PC-9 (cell line): ENCODE measurements around the gene CYP27B1. TPM values are rescaled to one million over a fixed set of nuclear protein-coding genes. Genes with fewer than 3 reads are reported as not detected.

Source experiments
- BruUV-seq: library from RNA; stranded (reverse); fragments of 400-500 nt; replicated peaks from 2 replicates; lab custom pipeline; 2021; lab: Mats Ljungman, UMichigan
- CTCF ChIA-PET: fragments of 300-600 bp; sonication (Branson Sonifier 250); formaldehyde crosslinking; loops from one replicate; lab custom pipeline; 2022; ENCODE audit warnings: antibody characterized with exemption; lab: Charles Lee
- POLR2A ChIA-PET: fragments of 300-600 bp; sonication (Branson Sonifier 250); formaldehyde crosslinking; loops from one replicate; lab custom pipeline; 2022; ENCODE audit warnings: antibody characterized with exemption; ENCODE audit not compliant: unreplicated experiment; lab: Charles Lee
- DNase-seq, 2 experiments: peaks; one replicate each; pipeline versions ENCODE4 v3.0.0 to v3.0.0-alpha.2; 2015 to 2022; ENCODE audit warnings: mixed read lengths in 1 of 2
- H2AFZ ChIP-seq: fragments of 200-600 bp; sonication (generic); 2 replicates; pipeline ENCODE4 v1.8.1; 2017; ENCODE audit warnings: antibody characterized with exemption
- H3F3A ChIP-seq: fragments of 200-600 bp; sonication (generic); 2 replicates; pipeline ENCODE4 v1.8.1; 2017; ENCODE audit warnings: antibody characterized with exemption, mild to moderate bottlenecking, low read depth; ENCODE audit not compliant: insufficient read depth
- H3K27ac ChIP-seq: fragments of 200-600 bp; sonication (generic); 2 replicates; pipeline ENCODE4 v1.6.1; 2016; ENCODE audit warnings: mixed run types
- H3K27me3 ChIP-seq: fragments of 200-600 bp; sonication (generic); 2 replicates; pipeline ENCODE4 v1.6.1; 2016; ENCODE audit warnings: low read depth, mixed run types; ENCODE audit not compliant: insufficient read depth
- H3K36me3 ChIP-seq: fragments of 200-600 bp; sonication (generic); 2 replicates; pipeline ENCODE4 v1.6.1; 2016; ENCODE audit warnings: low read depth, mixed run types
- H3K4me1 ChIP-seq: fragments of 200-600 bp; sonication (generic); replicated peaks from 2 replicates; pipeline ENCODE4 v1.6.1; 2016; ENCODE audit warnings: mixed run types; ENCODE audit not compliant: insufficient read depth
- H3K4me2 ChIP-seq: fragments of 200-600 bp; sonication (generic); 2 replicates; pipeline ENCODE4 v1.6.1; 2017; ENCODE audit warnings: mixed run types
- H3K4me3 ChIP-seq: fragments of 200-600 bp; sonication (generic); 2 replicates; pipeline ENCODE4 v1.6.1; 2016; ENCODE audit warnings: mixed run types
- H3K79me2 ChIP-seq: fragments of 200-600 bp; sonication (generic); 2 replicates; pipeline ENCODE4 v1.6.1; 2017; ENCODE audit warnings: low read depth, mixed run types
- H3K9me2 ChIP-seq: fragments of 200-600 bp; sonication (generic); 2 replicates; pipeline ENCODE4 v1.8.1; 2017; ENCODE audit warnings: mild to moderate bottlenecking; ENCODE audit not compliant: insufficient read depth
- H3K9me3 ChIP-seq: fragments of 200-600 bp; sonication (generic); 2 replicates; pipeline ENCODE4 v1.8.1; 2016; ENCODE audit warnings: low read depth; ENCODE audit not compliant: insufficient read depth
- H4K20me1 ChIP-seq: fragments of 200-600 bp; sonication (generic); 2 replicates; pipeline ENCODE4 v1.8.1; 2017; ENCODE audit not compliant: insufficient read depth
- CTCF ChIP-seq: fragments of 200-600 bp; sonication (generic); conservative IDR thresholded peaks from 2 replicates; pipeline ENCODE4 v1.6.1; 2017; ENCODE audit warnings: mixed run types, antibody characterized with exemption, mild to moderate bottlenecking, moderate library complexity
- EZH2 ChIP-seq: fragments of 200-600 bp; sonication (generic); IDR thresholded peaks from 2 replicates; pipeline ENCODE4 v1.8.0; 2017; ENCODE audit warnings: antibody characterized with exemption, low read depth
- intact Hi-C: fragments of 100-400 bp; cut with micrococcal nuclease; formaldehyde crosslinking; loops from one replicate; pipeline ENCODE4 v1.10.0; 2022; ENCODE audit not compliant: unreplicated experiment
- total RNA-seq: library from RNA; stranded (reverse); gene quantifications from 2 replicates; pipeline ENCODE4 v1.2.3, GENCODE V29; 2021

CYP27B1 gene
- total RNA-seq, 1 experiment from 2014 or later, result 1.8 TPM

- Histone ChIP-seq H3K4me1 (peaks cover 30% of the 10 kb centered on the region), H3F3A (peaks cover 42% of the 10 kb centered on the region), H3K4me3 (no peak overlapping the region), H3K27me3 (no peaks in the 10 kb centered on the region), H3K79me2 (peaks cover 32% of the 10 kb centered on the region), H4K20me1 (no peaks in the 10 kb centered on the region), H3K27ac (no peak overlapping the region), H3K9me2 (no peaks in the 10 kb centered on the region), H3K9me3 (no peaks in the 10 kb centered on the region), H2AFZ (no peak overlapping the region), H3K36me3 (peaks cover 20% of the 10 kb centered on the region), H3K4me2 (no peak overlapping the region)
- BruUV-seq, result no TSS peak
- ChIA-PET POLR2A (no interaction called here), CTCF (interaction anchor here (0.7 kb wide), 1 partner anchor 11 kb away, joined by 4 read pairs; no protein-coding TSS in a partner anchor)
- no peak for TF ChIP-seq CTCF
- intact Hi-C loops, result no loop called here
- no peak for DNase-seq
Measured at GRCh38 chr12:57749061-57749460, 17.8 kb downstream of the CYP27B1 start.

GRCh38 chr12:57746025-57746424 lies 20.9 kb downstream of the CYP27B1 start:
- no peak for DNase-seq
- Histone ChIP-seq H3K4me3 (peak overlapping the region; percentile 75; the same call in 1 of the 2 replicates), H3K4me2 (peak overlapping the region; percentile 76), H3K4me1 (peaks cover 19% of the 10 kb centered on the region), H4K20me1 (no peaks in the 10 kb centered on the region), H2AFZ (no peak overlapping the region), H3K27me3 (no peaks in the 10 kb centered on the region), H3K9me3 (no peaks in the 10 kb centered on the region), H3K27ac (no peak overlapping the region), H3K36me3 (peaks cover 20% of the 10 kb centered on the region), H3K9me2 (no peaks in the 10 kb centered on the region), H3F3A (peaks cover 39% of the 10 kb centered on the region), H3K79me2 (peaks cover 21% of the 10 kb centered on the region)
- no peak for TF ChIP-seq EZH2
- TF ChIP-seq CTCF, result no peak
- ChIA-PET CTCF (interaction anchor here (0.5 kb wide), 1 partner anchor 113 kb away, joined by 3 read pairs; the partner anchor contains the start of gene B4GALNT1), POLR2A (no interaction called here)
- BruUV-seq, result no TSS peak
- intact Hi-C loops, result no loop called here

- no peak for DNase-seq
- Histone ChIP-seq H3K4me1 (peaks cover 13% of the 10 kb centered on the region), H3K4me3 (peak overlapping the region; percentile 75), H3F3A (peaks cover 39% of the 10 kb centered on the region), H3K27ac (peak overlapping the region; percentile 90; the same call in 1 of the 2 replicates), H3K27me3 (no peaks in the 10 kb centered on the region), H3K9me3 (no peaks in the 10 kb centered on the region), H3K4me2 (peak overlapping the region; percentile 76), H3K9me2 (no peaks in the 10 kb centered on the region), H2AFZ (peak overlapping the region; percentile 83; the same call in 1 of the 2 replicates), H3K79me2 (peaks cover 16% of the 10 kb centered on the region), H3K36me3 (peaks cover 16% of the 10 kb centered on the region), H4K20me1 (no peaks in the 10 kb centered on the region)
- ChIA-PET POLR2A (no interaction called here), CTCF (no interaction called here)
- BruUV-seq, result TSS peak; percentile 47
- intact Hi-C loops, result loop anchor here (2.0 kb wide), 1 partner anchor 19 kb away; no protein-coding TSS in a partner anchor
- TF ChIP-seq CTCF (no peak), EZH2 (no peak)
Measured at GRCh38 chr12:57745485-57745881, 21.4 kb downstream of the CYP27B1 start.
